IMR-90 (cell line): ENCODE data around the gene STX8. TPM values are rescaled to one million over a fixed set of nuclear protein-coding genes. Genes with fewer than 3 reads are reported as not detected.

Source experiments
- ATAC-seq: fragments of 200-7000 bp; cut with Tn5 transposase; 2 replicates; pipeline ENCODE4 v1.9.1; 2020; ENCODE audit warnings: low read depth, mild to moderate bottlenecking, moderate library complexity
- BruUV-seq: library from RNA; stranded (reverse); fragments of 400-500 nt; replicated peaks from 2 replicates; lab custom pipeline; 2021; lab: Mats Ljungman, UMichigan
- CTCF ChIA-PET: fragments of 300-600 bp; formaldehyde crosslinking; extraction: SDS; loops from one replicate; lab custom pipeline; 2021; ENCODE audit warnings: antibody characterized with exemption; lab: Yijun Ruan, JAX
- POLR2A ChIA-PET: fragments of 300-600 bp; sonication (Branson Sonifier 250); formaldehyde crosslinking; loops from one replicate; lab custom pipeline; 2022; ENCODE audit warnings: antibody characterized with exemption; ENCODE audit not compliant: unreplicated experiment; lab: Charles Lee
- DNase-seq: peaks from one replicate; pipeline ENCODE4 v3.0.0; 2013
- H2AFZ ChIP-seq: replicated peaks from 2 replicates; pipeline ENCODE3; 2013; ENCODE audit warnings: low read length, mild to moderate bottlenecking; ENCODE audit not compliant: poor library complexity
- H2AK5ac ChIP-seq: 2 replicates; pipeline ENCODE4 v1.6.1; 2013; ENCODE audit warnings: low read depth, low read length, inconsistent platforms
- H2AK9ac ChIP-seq: replicated peaks from 2 replicates; pipeline ENCODE3; 2013; ENCODE audit warnings: mild to moderate bottlenecking, low read depth, low read length, moderate library complexity; ENCODE audit not compliant: poor library complexity
- H2BK120ac ChIP-seq: 2 replicates; pipeline ENCODE4 v1.6.1; 2013; ENCODE audit warnings: low read depth, low read length, inconsistent platforms
- H2BK15ac ChIP-seq: 3 replicates; pipeline ENCODE4 v1.6.1; 2013; ENCODE audit warnings: low read depth, low read length, inconsistent platforms
- H2BK20ac ChIP-seq: 2 replicates; pipeline ENCODE4 v1.6.1; 2013; ENCODE audit warnings: low read depth, mild to moderate bottlenecking, inconsistent platforms, low read length, moderate library complexity
- H2BK5ac ChIP-seq: 2 replicates; pipeline ENCODE4 v1.6.1; 2013; ENCODE audit warnings: mild to moderate bottlenecking, low read depth, low read length, inconsistent platforms; ENCODE audit not compliant: poor library complexity, severe bottlenecking
- H3K14ac ChIP-seq: replicated peaks from 2 replicates; pipeline ENCODE4 v1.6.1; 2013; ENCODE audit warnings: low read depth, low read length, inconsistent platforms
- H3K18ac ChIP-seq: 2 replicates; pipeline ENCODE4 v1.6.1; 2013; ENCODE audit warnings: low read depth, low read length, control low read depth
- H3K23ac ChIP-seq: 2 replicates; pipeline ENCODE4 v1.6.1; 2013; ENCODE audit warnings: low read depth, low read length, inconsistent platforms
- H3K27ac ChIP-seq: 2 replicates; pipeline ENCODE4 v1.5.1; 2013; ENCODE audit warnings: mild to moderate bottlenecking, control low read depth, low read length; ENCODE audit not compliant: insufficient read depth
- H3K27me3 ChIP-seq: 2 replicates; pipeline ENCODE4 v1.6.1; 2013; ENCODE audit warnings: low read length; ENCODE audit not compliant: control insufficient read depth, insufficient read depth
- H3K36me3 ChIP-seq: 2 replicates; pipeline ENCODE4 v1.6.1; 2013; ENCODE audit warnings: low read length, mixed read lengths; ENCODE audit not compliant: control insufficient read depth, insufficient read depth
- H3K4ac ChIP-seq: 2 replicates; pipeline ENCODE4 v1.6.1; 2013; ENCODE audit warnings: low read depth, low read length, inconsistent platforms
- H3K4me1 ChIP-seq: 2 replicates; pipeline ENCODE4 v1.6.1; 2013; ENCODE audit warnings: low read length, mixed read lengths; ENCODE audit not compliant: control insufficient read depth, insufficient read depth
- H3K4me2 ChIP-seq: 2 replicates; pipeline ENCODE4 v1.6.1; 2013; ENCODE audit warnings: low read depth, mild to moderate bottlenecking, control low read depth, low read length, moderate library complexity
- H3K4me3 ChIP-seq: 2 replicates; pipeline ENCODE4 v1.5.1; 2013; ENCODE audit warnings: low read depth, mild to moderate bottlenecking, control low read depth, low read length, moderate library complexity; ENCODE audit not compliant: insufficient read depth
- H3K56ac ChIP-seq: 2 replicates; pipeline ENCODE4 v1.6.1; 2013; ENCODE audit warnings: low read length, inconsistent platforms; ENCODE audit not compliant: insufficient read depth; ENCODE audit errors: extremely low read depth
- H3K79me1 ChIP-seq, 2 experiments: 2 replicates each; pipeline ENCODE4 v1.6.1; 2013; ENCODE audit warnings: low read length in 2 of 2, inconsistent platforms in 1 of 2, low read depth in 1 of 2
- H3K9ac ChIP-seq: 2 replicates; pipeline ENCODE4 v1.6.1; 2013; ENCODE audit warnings: low read depth, low read length, control low read depth
- H3K9me1 ChIP-seq: 2 replicates; pipeline ENCODE4 v1.6.1; 2013; ENCODE audit warnings: low read length, inconsistent platforms; ENCODE audit not compliant: insufficient read depth
- H3K9me3 ChIP-seq: 2 replicates; pipeline ENCODE4 v1.6.1; 2013; ENCODE audit warnings: low read length; ENCODE audit not compliant: control insufficient read depth, insufficient read depth
- H4K20me1 ChIP-seq: 2 replicates; pipeline ENCODE4 v1.6.1; 2013; ENCODE audit warnings: low read length, inconsistent platforms; ENCODE audit not compliant: insufficient read depth
- H4K5ac ChIP-seq: 2 replicates; pipeline ENCODE4 v1.6.1; 2013; ENCODE audit warnings: mild to moderate bottlenecking, low read depth, low read length, control low read depth
- H4K8ac ChIP-seq, 2 experiments: 2 replicates each; pipeline ENCODE4 v1.6.1; 2013; ENCODE audit warnings: low read depth in 2 of 2, low read length in 2 of 2, control low read depth in 1 of 2, inconsistent platforms in 1 of 2
- H4K91ac ChIP-seq: 2 replicates; pipeline ENCODE4 v1.6.1; 2013; ENCODE audit warnings: low read depth, low read length, inconsistent platforms; ENCODE audit not compliant: insufficient read depth
- BHLHE40 ChIP-seq: fragments of 150-350 bp; IDR thresholded peaks from 2 replicates; pipeline ENCODE4 v1.6.1; 2016; ENCODE audit warnings: mild to moderate bottlenecking, low read depth, low read length
- CEBPB ChIP-seq: IDR thresholded peaks from 2 replicates; pipeline ENCODE4 v1.6.1; 2012; ENCODE audit warnings: low read depth, low read length, improper control_type of control experiment
- CHD1 ChIP-seq: IDR thresholded peaks from 2 replicates; pipeline ENCODE4 v1.6.1; 2012; ENCODE audit warnings: low read depth, low read length, improper control_type of control experiment
- CTCF ChIP-seq: conservative IDR thresholded peaks from 2 replicates; pipeline ENCODE4 v1.5.1; 2012; ENCODE audit warnings: mild to moderate bottlenecking, low read depth, low read length, improper control_type of control experiment
- ELK1 ChIP-seq: fragments of 150-350 bp; IDR thresholded peaks from 2 replicates; pipeline ENCODE4 v1.6.1; 2016; ENCODE audit warnings: low read depth, mild to moderate bottlenecking, low read length, moderate library complexity, borderline replicate concordance
- FOS ChIP-seq: fragments of 150-350 bp; IDR thresholded peaks from 2 replicates; pipeline ENCODE4 v1.6.1; 2016; ENCODE audit warnings: low read depth, low read length
- MAFK ChIP-seq: IDR thresholded peaks from 2 replicates; pipeline ENCODE4 v1.6.1; 2012; ENCODE audit warnings: low read depth, low read length, improper control_type of control experiment
- MAZ ChIP-seq: IDR thresholded peaks from 2 replicates; pipeline ENCODE4 v1.6.1; 2012; ENCODE audit warnings: low read depth, mild to moderate bottlenecking, low read length, improper control_type of control experiment, moderate library complexity, borderline replicate concordance
- MXI1 ChIP-seq: IDR thresholded peaks from 2 replicates; pipeline ENCODE4 v1.6.1; 2012; ENCODE audit warnings: low read depth, mild to moderate bottlenecking, low read length, moderate library complexity, borderline replicate concordance
- NFE2L2 ChIP-seq: fragments of 150-350 bp; IDR thresholded peaks from 2 replicates; pipeline ENCODE4 v1.6.1; 2016; ENCODE audit warnings: low read depth, mild to moderate bottlenecking, low read length
- POLR2A ChIP-seq: IDR thresholded peaks from 2 replicates; pipeline ENCODE4 v1.6.1; 2012; ENCODE audit warnings: mild to moderate bottlenecking, low read depth, low read length
- RAD21 ChIP-seq: IDR thresholded peaks from 2 replicates; pipeline ENCODE4 v1.6.1; 2012; ENCODE audit warnings: low read length, improper control_type of control experiment
- RCOR1 ChIP-seq: IDR thresholded peaks from 2 replicates; pipeline ENCODE4 v1.6.1; 2012; ENCODE audit warnings: mild to moderate bottlenecking, low read length, improper control_type of control experiment; ENCODE audit not compliant: insufficient replicate concordance
- RFX5 ChIP-seq: IDR thresholded peaks from 2 replicates; pipeline ENCODE4 v1.8.0; 2012; ENCODE audit warnings: low read depth, mild to moderate bottlenecking, low read length, moderate library complexity
- SMC3 ChIP-seq: fragments of 150-350 bp; IDR thresholded peaks from 2 replicates; pipeline ENCODE4 v1.6.1; 2016; ENCODE audit warnings: low read depth, mild to moderate bottlenecking, antibody characterized with exemption, low read length, moderate library complexity
- USF2 ChIP-seq: fragments of 150-350 bp; IDR thresholded peaks from 2 replicates; pipeline ENCODE4 v1.6.1; 2017; ENCODE audit warnings: mild to moderate bottlenecking, antibody characterized with exemption, low read length, low read depth
- WGBS, 2 experiments: methylation state at CpG; one replicate each; pipeline versions ENCODE4 v1.1.5 to v1.1.7; 2013; ENCODE audit warnings: missing lambda C conversion rate in 2 of 2; ENCODE audit not compliant: insufficient read length in 1 of 2; ENCODE audit errors: extremely low coverage in 2 of 2; 5-methylcytosine and 5-hydroxymethylcytosine counted together
- dilution Hi-C: fragments of 300-500 bp; cut with HindIII; formaldehyde crosslinking; loops from one replicate; pipeline ENCODE4 v1.14.3; 2018; ENCODE audit warnings: low sequenced_read_pairs; ENCODE audit not compliant: unreplicated experiment
- in situ Hi-C: fragments of 300-500 bp; cut with MboI; formaldehyde crosslinking; loops from 3 replicates; pipeline ENCODE4 v1.14.3; 2019; ENCODE audit warnings: low sequenced_read_pairs, inconsistent platforms, mixed read lengths
- intact Hi-C: fragments of 100-400 bp; cut with micrococcal nuclease; formaldehyde crosslinking; loops from 2 replicates; pipeline ENCODE4 v1.10.0; 2022
- polyA plus RNA-seq, 3 experiments: library from polyadenylated mRNA; depleted of rRNA; stranded (reverse); fragments of >200 nt; gene quantifications; 2 replicates each; pipeline ENCODE4 v1.2.3, GENCODE V29; 2012; ENCODE audit warnings: low replicate concordance in 1 of 3
- total RNA-seq: library from RNA; depleted of rRNA; stranded (reverse); fragments of >200 nt; gene quantifications from 2 replicates; pipeline ENCODE4 v1.2.3, GENCODE V29; 2012

Gene STX8
- total and polyA plus RNA-seq, 2 of the 4 experiments (the other 2 are of a cell fraction): 26.5 to 47.0 TPM

- Histone ChIP-seq H3K9ac (no peak overlapping the region), H2AK9ac (no peak overlapping the region), H2BK120ac (no peak overlapping the region), H2BK5ac (no peak overlapping the region), H3K4me1 (peaks cover 3% of the 10 kb centered on the region; the same call in 1 of the 2 replicates), H4K20me1 (no peaks in the 10 kb centered on the region), H4K5ac (no peak overlapping the region), H3K4me2 (no peak overlapping the region), H3K14ac (no peak overlapping the region), H3K4ac (no peak overlapping the region), H3K36me3 (no peaks in the 10 kb centered on the region), H3K23ac (no peak overlapping the region), H3K4me3 (no peak overlapping the region), H2BK15ac (no peak overlapping the region), H2BK20ac (no peak overlapping the region), H4K91ac (no peak overlapping the region), H3K9me3 (no peaks in the 10 kb centered on the region), H3K27me3 (no peaks in the 10 kb centered on the region), H3K79me1 (no peaks in the 10 kb centered on the region), H4K8ac (no peak overlapping the region), H3K9me1 (no peaks in the 10 kb centered on the region), H3K27ac (no peak overlapping the region), H2AFZ (no peak overlapping the region), H3K18ac (no peak overlapping the region), H3K56ac (no peak overlapping the region), H2AK5ac (no peak overlapping the region)
- no TSS peak for BruUV-seq
- intact Hi-C loops (loop anchor here (10.0 kb wide), 2 partner anchors 57 to 93 kb away; no protein-coding TSS in a partner anchor), dilution Hi-C loops (no loop called here), in situ Hi-C loops (no loop called here)
- POLR2A ChIA-PET: no interaction called here
- CTCF ChIA-PET: interaction anchor here (0.6 kb wide), 1 partner anchor 11 kb away, joined by 3 read pairs; no protein-coding TSS in a partner anchor
- ATAC-seq (no peak), DNase-seq (no peak)
- no peak for TF ChIP-seq ELK1
- TF ChIP-seq MAZ: no peak
- no peak for TF ChIP-seq CHD1
- TF ChIP-seq FOS: no peak
- TF ChIP-seq USF2: no peak
- TF ChIP-seq CEBPB: no peak
- TF ChIP-seq RFX5: no peak
- TF ChIP-seq SMC3: no peak
- no peak for TF ChIP-seq MXI1
- no peak for TF ChIP-seq POLR2A
- TF ChIP-seq MAFK: no peak
- TF ChIP-seq CTCF: no peak
- TF ChIP-seq RAD21: no peak
- no peak for TF ChIP-seq NFE2L2
- no peak for TF ChIP-seq BHLHE40
- no peak for TF ChIP-seq RCOR1
- 80% methylated on average over 1 of the region's 8 CpGs; no CpG with 5 or more reads in 1 of the 2 experiments for WGBS, 2 experiments
Observed at GRCh38 chr17:9271989-9272388, 303.6 kb downstream of the STX8 start.
